GM12864 (cell line): Measurements from ENCODE around the gene ZNF324.

ENCODE experiments used
- DNase-seq: peaks from one replicate; pipeline ENCODE4 v3.0.0-alpha.2; 2011; ENCODE audit warnings: low read depth
- H3K4me3 ChIP-seq: 2 replicates; pipeline ENCODE4 v1.5.1; 2011; ENCODE audit warnings: mild to moderate bottlenecking, low read depth, low read length, control low read depth
- CTCF ChIP-seq: IDR thresholded peaks from 2 replicates; pipeline ENCODE4 v1.5.1; 2011; ENCODE audit warnings: low read depth, mild to moderate bottlenecking, moderate library complexity, low read length, control low read depth, inconsistent platforms; ENCODE audit errors: missing control alignments

ZNF324 gene

GRCh38 chr19:58515259-58515658 lies 48.4 kb downstream of the ZNF324 start:
- no peak overlapping the region for H3K4me3 ChIP-seq
- no peak for DNase-seq
- no peak for TF ChIP-seq CTCF

- no peak for TF ChIP-seq CTCF
- DNase-seq, result no peak
Measured at GRCh38 chr19:58516246-58516836, 49.5 kb downstream of the ZNF324 start.

GRCh38 chr19:58516964-58517833 lies 50.3 kb downstream of the ZNF324 start:
- DNase-seq, result no peak
- no peak for TF ChIP-seq CTCF
- no peak overlapping the region for H3K4me3 ChIP-seq

More at GRCh38 chr19:58516246-58516836, 49.5 kb downstream of the ZNF324 start:
- no peak overlapping the region for H3K4me3 ChIP-seq

- no peak for DNase-seq
- no peak for TF ChIP-seq CTCF
- peak overlapping the region; percentile 70 for H3K4me3 ChIP-seq
Measured at GRCh38 chr19:58518256-58519086, 51.6 kb downstream of the ZNF324 start.

- DNase-seq, result no peak
- peak overlapping the region; percentile 70 for H3K4me3 ChIP-seq
- TF ChIP-seq CTCF, result peak; percentile 55
Measured at GRCh38 chr19:58519087-58519354, 52.1 kb downstream of the ZNF324 start.

GRCh38 chr19:58519355-58520256 lies 52.7 kb downstream of the ZNF324 start, which contains the start of gene ZBTB45:
Gene ZBTB45 (minus strand): TSS chr19:58519810. CDS start chr19:58517673, 2,137 bp downstream.
- peak; percentile 92 for DNase-seq
- peak within 1 kb of the TSS; percentile 70 for H3K4me3 ChIP-seq
- TF ChIP-seq CTCF, result peak; percentile 77
